ENCODE results near the gene FOXN3.

Gene FOXN3

DNA sequence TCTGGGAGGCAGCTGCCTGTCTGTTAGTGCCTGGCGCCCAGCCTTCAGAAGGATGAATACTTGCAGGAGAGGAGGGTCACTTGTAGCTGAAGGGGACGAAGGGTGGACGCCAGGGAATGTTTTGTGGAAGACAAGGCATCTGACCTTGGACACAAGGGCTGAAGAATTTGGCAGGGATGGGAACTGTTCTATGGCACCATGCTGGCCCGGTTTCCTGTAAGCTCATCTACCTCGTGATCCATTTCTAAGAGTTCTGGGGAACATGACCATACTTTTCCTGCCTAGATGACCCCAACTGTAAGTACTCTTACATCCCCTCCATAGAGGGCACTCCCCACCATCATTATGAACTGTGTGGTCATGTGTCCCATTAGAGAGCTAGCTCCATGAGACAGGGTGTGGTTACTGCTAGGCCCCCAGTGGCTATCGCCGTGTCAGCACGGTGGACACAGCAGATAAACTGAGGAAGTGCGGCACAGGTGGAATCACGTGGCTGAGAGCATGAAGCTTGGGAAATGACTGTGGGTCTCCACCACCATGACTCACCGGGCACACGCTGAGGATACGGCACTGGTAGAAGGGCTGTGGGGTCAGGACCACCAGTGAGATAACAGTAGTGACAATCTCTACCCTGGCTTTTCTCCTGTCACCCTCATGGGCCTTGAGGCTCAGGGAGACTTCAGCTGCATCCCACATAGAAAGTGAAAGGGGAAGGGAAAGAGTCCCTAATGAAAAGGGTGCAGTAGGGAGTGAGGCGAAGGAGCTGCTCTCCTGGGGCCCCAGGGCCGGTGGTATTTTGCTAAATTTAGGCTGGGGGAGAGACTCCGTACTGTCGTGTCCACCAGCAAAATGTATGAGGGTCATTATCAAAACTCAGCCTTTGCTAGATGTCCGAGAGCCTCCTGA lies 252.6 kb downstream of the FOXN3 start:
- Histone ChIP-seq H2AFZ (ENCODE audit: insufficient read depth, low read length, poor library complexity) (no peak overlapping the region), H3K27ac (ENCODE audit: low read depth, low read length) (no peak overlapping the region), H2BK12ac (ENCODE audit: low read length) (no peak overlapping the region), H2BK120ac (ENCODE audit: insufficient read depth, low read length, poor library complexity) (no peak overlapping the region), H3K4me2 (ENCODE audit: low read length) (no peak overlapping the region), H2BK5ac (ENCODE audit: low read depth, low read length, poor library complexity) (no peak overlapping the region), H3K14ac (ENCODE audit: low read length) (no peak overlapping the region), H3K9me3 (ENCODE audit: insufficient read depth, low read depth, low read length) (no peaks in the 10 kb centered on the region), H3K4ac (ENCODE audit: low read depth, low read length) (no peak overlapping the region), H4K12ac (ENCODE audit: low read depth, low read length) (no peak overlapping the region), H3K23ac (ENCODE audit: low read length) (no peak overlapping the region), H3K18ac (ENCODE audit: low read length) (no peak overlapping the region), H4K8ac (ENCODE audit: low read depth, low read length) (no peak overlapping the region), H2AK5ac (ENCODE audit: low read length) (no peak overlapping the region), H4K91ac (ENCODE audit: low read depth, low read length) (no peak overlapping the region), H3K79me1 (ENCODE audit: low read length) (no peaks in the 10 kb centered on the region), H3K9ac (ENCODE audit: low read length) (no peak overlapping the region), H3K4me1 (ENCODE audit: control insufficient read depth in 1 of 2, insufficient read depth in 2 of 2, low read length in 2 of 2) (no peaks in the 10 kb centered on the region), H3K79me2 (ENCODE audit: control insufficient read depth, insufficient read depth, low read length, poor library complexity) (no peaks in the 10 kb centered on the region), H3K36me3 (ENCODE audit: control insufficient read depth in 1 of 2, insufficient read depth in 2 of 2, low read length in 2 of 2) (peaks cover 19 to 28% of the 10 kb centered on the region in 2 experiments), H3K27me3 (ENCODE audit: insufficient read depth, low read length) (no peaks in the 10 kb centered on the region), H3K4me3 (ENCODE audit: low read depth, low read length) (no peak overlapping the region)
- DNase-seq: no peak
- no CpG with 5 or more reads among the region's 18 CpGs for WGBS (ENCODE audit: extremely low coverage, insufficient coverage, insufficient read length)

DNA sequence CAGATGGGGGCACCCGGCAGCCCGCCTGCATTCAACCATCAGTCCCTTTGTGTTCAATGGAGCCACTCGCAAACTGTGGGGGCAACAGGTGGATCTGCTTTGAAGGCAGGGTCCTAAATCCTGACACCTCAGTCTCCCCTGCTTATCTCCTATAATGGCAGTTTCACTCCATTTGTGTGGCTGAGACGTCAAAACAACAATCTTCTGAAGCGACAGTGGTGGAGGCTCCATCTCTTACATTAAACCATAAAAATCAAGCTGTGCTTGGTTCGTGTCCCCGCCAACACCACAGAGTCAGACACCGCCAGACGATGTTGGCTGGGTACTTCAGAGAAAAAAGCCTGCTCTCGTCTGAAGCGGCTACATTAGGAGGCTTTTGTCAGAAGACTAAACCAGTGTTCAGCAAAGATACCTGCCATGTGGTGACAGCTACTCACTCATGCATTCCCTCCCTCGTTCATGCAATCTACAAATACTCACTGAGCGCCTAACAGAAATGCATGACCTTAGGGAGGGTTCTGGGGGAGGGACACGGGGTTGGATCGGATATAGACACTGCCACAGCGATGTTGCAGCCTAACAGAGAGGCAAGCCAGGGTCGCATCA lies 253.9 kb downstream of the FOXN3 start:
- H4K12ac ChIP-seq (ENCODE audit: low read depth, low read length): no peak overlapping the region
- no peaks in the 10 kb centered on the region for H3K27me3 ChIP-seq (ENCODE audit: insufficient read depth, low read length)
- no peak overlapping the region for H2AFZ ChIP-seq (ENCODE audit: insufficient read depth, low read length, poor library complexity)
- H3K9ac ChIP-seq (ENCODE audit: low read length): no peak overlapping the region
- H2BK120ac ChIP-seq (ENCODE audit: insufficient read depth, low read length, poor library complexity): no peak overlapping the region
- no peak overlapping the region for H3K14ac ChIP-seq (ENCODE audit: low read length)
- no peak overlapping the region for H2BK12ac ChIP-seq (ENCODE audit: low read length)
- H3K18ac ChIP-seq (ENCODE audit: low read length): no peak overlapping the region
- H3K79me1 ChIP-seq (ENCODE audit: low read length): no peaks in the 10 kb centered on the region
- WGBS (ENCODE audit: extremely low coverage, insufficient coverage, insufficient read length): no CpG with 5 or more reads among the region's 17 CpGs
- H3K4ac ChIP-seq (ENCODE audit: low read depth, low read length): no peak overlapping the region
- peaks cover 19 to 26% of the 10 kb centered on the region in 2 experiments for H3K36me3 ChIP-seq (ENCODE audit: control insufficient read depth in 1 of 2, insufficient read depth in 2 of 2, low read length in 2 of 2)
- H3K4me1 ChIP-seq (ENCODE audit: control insufficient read depth in 1 of 2, insufficient read depth in 2 of 2, low read length in 2 of 2): peaks cover 0 to under 1% of the 10 kb centered on the region in 2 experiments
- H3K9me3 ChIP-seq (ENCODE audit: insufficient read depth, low read depth, low read length): no peaks in the 10 kb centered on the region
- H3K79me2 ChIP-seq (ENCODE audit: control insufficient read depth, insufficient read depth, low read length, poor library complexity): no peaks in the 10 kb centered on the region
- no peak overlapping the region for H3K4me2 ChIP-seq (ENCODE audit: low read length)
- no peak overlapping the region for H4K8ac ChIP-seq (ENCODE audit: low read depth, low read length)
- H2BK5ac ChIP-seq (ENCODE audit: low read depth, low read length, poor library complexity): no peak overlapping the region
- DNase-seq: no peak
- no peak overlapping the region for H3K23ac ChIP-seq (ENCODE audit: low read length)
- H3K27ac ChIP-seq (ENCODE audit: low read depth, low read length): no peak overlapping the region
- H3K4me3 ChIP-seq (ENCODE audit: low read depth, low read length): no peak overlapping the region
- no peak overlapping the region for H2AK5ac ChIP-seq (ENCODE audit: low read length)
- H4K91ac ChIP-seq (ENCODE audit: low read depth, low read length): no peak overlapping the region

DNA sequence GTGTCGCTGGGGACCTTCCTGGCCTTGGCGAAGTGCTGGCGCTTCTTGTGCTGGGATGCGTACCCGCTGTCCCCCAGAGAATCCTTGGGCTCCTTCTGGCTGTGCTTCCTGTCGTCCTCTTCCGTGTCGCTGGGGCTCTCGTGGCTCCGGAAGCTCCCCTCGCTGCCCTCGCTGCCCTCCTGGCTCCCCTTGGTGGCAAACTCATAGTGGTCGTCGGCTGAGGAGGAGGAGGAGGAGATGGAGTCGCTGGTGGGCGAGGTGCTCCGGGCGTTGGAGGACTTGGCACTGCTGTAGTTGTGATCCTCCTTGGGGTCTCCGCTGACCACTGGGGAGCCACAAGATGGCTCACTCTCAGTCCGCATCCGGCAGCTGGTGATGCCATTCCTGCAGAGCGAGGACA lies 254.4 kb downstream of the FOXN3 start:
- Histone ChIP-seq H3K9me3 (ENCODE audit: insufficient read depth, low read depth, low read length) (no peaks in the 10 kb centered on the region), H3K36me3 (ENCODE audit: control insufficient read depth in 1 of 2, insufficient read depth in 2 of 2, low read length in 2 of 2) (peaks cover 19 to 26% of the 10 kb centered on the region in 2 experiments), H3K4ac (ENCODE audit: low read depth, low read length) (no peak overlapping the region), H2AFZ (ENCODE audit: insufficient read depth, low read length, poor library complexity) (no peak overlapping the region), H3K79me2 (ENCODE audit: control insufficient read depth, insufficient read depth, low read length, poor library complexity) (no peaks in the 10 kb centered on the region), H4K91ac (ENCODE audit: low read depth, low read length) (no peak overlapping the region), H3K4me2 (ENCODE audit: low read length) (no peak overlapping the region), H3K9ac (ENCODE audit: low read length) (no peak overlapping the region), H2AK5ac (ENCODE audit: low read length) (no peak overlapping the region), H3K23ac (ENCODE audit: low read length) (no peak overlapping the region), H3K27me3 (ENCODE audit: insufficient read depth, low read length) (no peaks in the 10 kb centered on the region), H3K14ac (ENCODE audit: low read length) (no peak overlapping the region), H4K12ac (ENCODE audit: low read depth, low read length) (no peak overlapping the region), H2BK120ac (ENCODE audit: insufficient read depth, low read length, poor library complexity) (no peak overlapping the region), H3K27ac (ENCODE audit: low read depth, low read length) (no peak overlapping the region), H2BK12ac (ENCODE audit: low read length) (no peak overlapping the region), H3K79me1 (ENCODE audit: low read length) (no peaks in the 10 kb centered on the region), H3K18ac (ENCODE audit: low read length) (no peak overlapping the region), H3K4me3 (ENCODE audit: low read depth, low read length) (no peak overlapping the region), H4K8ac (ENCODE audit: low read depth, low read length) (no peak overlapping the region), H3K4me1 (ENCODE audit: control insufficient read depth in 1 of 2, insufficient read depth in 2 of 2, low read length in 2 of 2) (peaks cover 0 to 3% of the 10 kb centered on the region in 2 experiments), H2BK5ac (ENCODE audit: low read depth, low read length, poor library complexity) (no peak overlapping the region)
- no CpG with 5 or more reads among the region's 22 CpGs for whole genome bisulfite sequencing (ENCODE audit: extremely low coverage, insufficient coverage, insufficient read length)
- DNase-seq: no peak

DNA sequence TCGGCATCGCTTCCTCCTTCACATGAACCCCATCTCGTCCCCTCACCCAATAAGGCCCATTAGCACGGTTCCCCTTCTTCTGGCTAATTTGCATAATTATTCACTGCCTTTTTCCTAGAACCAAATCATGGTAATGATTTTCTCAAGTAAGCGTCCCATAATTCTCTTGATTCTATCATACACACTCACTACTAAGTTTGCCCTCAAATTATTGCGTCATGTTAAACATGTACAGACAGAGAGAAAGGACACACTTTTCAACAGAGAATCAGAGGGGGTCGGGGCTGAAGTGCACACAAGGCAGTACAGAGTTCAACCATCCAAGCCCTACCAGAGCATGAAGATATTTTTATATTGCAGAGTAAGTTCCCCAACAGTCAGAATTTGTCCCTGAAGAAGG lies 256.6 kb downstream of the FOXN3 start:
- Histone ChIP-seq H4K12ac (ENCODE audit: low read depth, low read length) (no peak overlapping the region), H2BK12ac (ENCODE audit: low read length) (no peak overlapping the region), H3K9me3 (ENCODE audit: insufficient read depth, low read depth, low read length) (no peaks in the 10 kb centered on the region), H3K4me2 (ENCODE audit: low read length) (no peak overlapping the region), H2AK5ac (ENCODE audit: low read length) (no peak overlapping the region), H3K4ac (ENCODE audit: low read depth, low read length) (no peak overlapping the region), H2BK5ac (ENCODE audit: low read depth, low read length, poor library complexity) (no peak overlapping the region), H3K79me1 (ENCODE audit: low read length) (no peaks in the 10 kb centered on the region), H3K4me3 (ENCODE audit: low read depth, low read length) (no peak overlapping the region), H2BK120ac (ENCODE audit: insufficient read depth, low read length, poor library complexity) (no peak overlapping the region), H3K27ac (ENCODE audit: low read depth, low read length) (no peak overlapping the region), H3K27me3 (ENCODE audit: insufficient read depth, low read length) (no peaks in the 10 kb centered on the region), H4K91ac (ENCODE audit: low read depth, low read length) (no peak overlapping the region), H3K9ac (ENCODE audit: low read length) (no peak overlapping the region), H3K79me2 (ENCODE audit: control insufficient read depth, insufficient read depth, low read length, poor library complexity) (no peaks in the 10 kb centered on the region), H3K4me1 (ENCODE audit: control insufficient read depth in 1 of 2, insufficient read depth in 2 of 2, low read length in 2 of 2) (peaks cover 0 to 3% of the 10 kb centered on the region in 2 experiments), H2AFZ (ENCODE audit: insufficient read depth, low read length, poor library complexity) (no peak overlapping the region), H3K36me3 (ENCODE audit: control insufficient read depth in 1 of 2, insufficient read depth in 2 of 2, low read length in 2 of 2) (peaks cover 22 to 30% of the 10 kb centered on the region in 2 experiments), H3K23ac (ENCODE audit: low read length) (no peak overlapping the region), H3K14ac (ENCODE audit: low read length) (no peak overlapping the region), H3K18ac (ENCODE audit: low read length) (no peak overlapping the region), H4K8ac (ENCODE audit: low read depth, low read length) (no peak overlapping the region)
- no CpG with 5 or more reads among the region's 7 CpGs for WGBS (ENCODE audit: extremely low coverage, insufficient coverage, insufficient read length)
- DNase-seq: no peak
